Mucosa of descending colon (tissue), 3 donors: ENCODE data around the gene BAIAP2L2. TPM values are rescaled to one million over a fixed set of nuclear protein-coding genes. Genes with fewer than 3 reads are reported as not detected.
A peak's percentile ranks its signal among the peaks of the same experiment; 100 is the strongest.

Experiments
- ATAC-seq: fragments of 200-7000 bp; cut with Tn5 transposase; one replicate; pipeline ENCODE4 v1.9.1; 2020; ENCODE audit warnings: mild to moderate bottlenecking, moderate library complexity
- DNase-seq, 3 donors: peaks; one replicate each; pipeline ENCODE4 v3.0.0-alpha.2; 2020
- H3K36me3 ChIP-seq: fragments of 200-600 bp; one replicate; pipeline ENCODE4 v1.8.0; 2021; ENCODE audit warnings: low read depth, mild to moderate bottlenecking
- H3K4me1 ChIP-seq: fragments of 200-600 bp; one replicate; pipeline ENCODE4 v1.8.0; 2021; ENCODE audit warnings: low read depth, mild to moderate bottlenecking
- H3K4me3 ChIP-seq: fragments of 200-600 bp; one replicate; pipeline ENCODE4 v1.8.0; 2021; ENCODE audit warnings: mild to moderate bottlenecking
- H3K9me3 ChIP-seq: fragments of 200-600 bp; one replicate; pipeline ENCODE4 v1.8.0; 2021; ENCODE audit warnings: mild to moderate bottlenecking
- intact Hi-C, 2 donors: fragments of 100-400 bp; cut with DNase I in 1 of 2; cut with micrococcal nuclease in 1 of 2; formaldehyde crosslinking; loops; one replicate each; pipeline versions ENCODE4 v1.11.0 to v1.11.1; 2022; cut with DNase I, micrococcal nuclease
- total RNA-seq, 3 donors: library from RNA; stranded (reverse); fragmentation: NEBNext Ultra II Directional in 2 of 3; extraction: Animal tissue kit (Norgen Biotek cat#: 25700) in 2 of 3; gene quantifications; one replicate each; pipeline versions ENCODE4 v1.2.1 to v1.2.4, GENCODE V29; 2021 to 2023
- TF ChIP-seq, protein P1 (sequence below): fragments of 200-600 bp; IDR thresholded peaks from one replicate; pipeline ENCODE4 v1.8.0; 2022; ENCODE audit warnings: antibody characterized with exemption, mild to moderate bottlenecking
- donor health status: DM: no; HTN: no; CAD: no; lungs with moderate emphysema.
- donor health status: DM: no; HTN: no; CAD: no.
- donor health status: DM: no; HTN: yes; CAD: no.

The BAIAP2L2 gene
- total RNA-seq, 3 donors from 2014 or later, result 33.9 to 92.3 (median 63.7) TPM

GRCh38 chr22:38132794-38133193, 22.3 kb upstream of the BAIAP2L2 start:
- TF ChIP-seq, protein P1, sequence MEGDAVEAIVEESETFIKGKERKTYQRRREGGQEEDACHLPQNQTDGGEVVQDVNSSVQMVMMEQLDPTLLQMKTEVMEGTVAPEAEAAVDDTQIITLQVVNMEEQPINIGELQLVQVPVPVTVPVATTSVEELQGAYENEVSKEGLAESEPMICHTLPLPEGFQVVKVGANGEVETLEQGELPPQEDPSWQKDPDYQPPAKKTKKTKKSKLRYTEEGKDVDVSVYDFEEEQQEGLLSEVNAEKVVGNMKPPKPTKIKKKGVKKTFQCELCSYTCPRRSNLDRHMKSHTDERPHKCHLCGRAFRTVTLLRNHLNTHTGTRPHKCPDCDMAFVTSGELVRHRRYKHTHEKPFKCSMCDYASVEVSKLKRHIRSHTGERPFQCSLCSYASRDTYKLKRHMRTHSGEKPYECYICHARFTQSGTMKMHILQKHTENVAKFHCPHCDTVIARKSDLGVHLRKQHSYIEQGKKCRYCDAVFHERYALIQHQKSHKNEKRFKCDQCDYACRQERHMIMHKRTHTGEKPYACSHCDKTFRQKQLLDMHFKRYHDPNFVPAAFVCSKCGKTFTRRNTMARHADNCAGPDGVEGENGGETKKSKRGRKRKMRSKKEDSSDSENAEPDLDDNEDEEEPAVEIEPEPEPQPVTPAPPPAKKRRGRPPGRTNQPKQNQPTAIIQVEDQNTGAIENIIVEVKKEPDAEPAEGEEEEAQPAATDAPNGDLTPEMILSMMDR, result no peak
- intact Hi-C loops, result no loop called here
- H3K36me3 ChIP-seq, result no peaks in the 10 kb centered on the region
- DNase-seq, result peak in 1 of 3 donors; percentile 14
- no peak overlapping the region for H3K4me3 ChIP-seq
- no peaks in the 10 kb centered on the region for H3K9me3 ChIP-seq
- ATAC-seq, result no peak
- H3K4me1 ChIP-seq, result no peaks in the 10 kb centered on the region

DNA sequence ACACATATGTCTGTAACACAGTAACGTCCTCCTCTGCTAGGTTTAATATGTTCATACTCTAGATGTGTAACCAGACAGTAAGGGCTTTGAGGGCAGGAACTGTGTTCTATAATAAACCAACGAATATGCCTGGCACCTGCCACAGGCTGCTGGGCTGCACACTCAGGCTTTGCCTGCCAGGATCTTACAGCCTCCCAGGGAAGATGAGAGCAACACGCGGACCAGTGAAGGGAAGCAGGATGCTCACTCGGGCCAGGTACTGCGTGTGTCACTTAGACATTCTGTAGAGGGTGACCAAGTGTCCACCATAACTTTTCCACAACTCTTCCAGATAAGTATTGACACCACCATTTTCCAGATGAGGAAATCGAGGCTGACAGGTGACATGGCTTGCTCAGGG, 21.7 kb upstream of the BAIAP2L2 start:
- Histone ChIP-seq H3K4me3 (no peak overlapping the region), H3K9me3 (no peaks in the 10 kb centered on the region), H3K36me3 (no peaks in the 10 kb centered on the region), H3K4me1 (no peaks in the 10 kb centered on the region)
- peak in 1 of 3 donors; percentile 8 for DNase-seq
- ATAC-seq, result no peak
- TF ChIP-seq, protein P1, result no peak
- intact Hi-C loops, result no loop called here

DNA sequence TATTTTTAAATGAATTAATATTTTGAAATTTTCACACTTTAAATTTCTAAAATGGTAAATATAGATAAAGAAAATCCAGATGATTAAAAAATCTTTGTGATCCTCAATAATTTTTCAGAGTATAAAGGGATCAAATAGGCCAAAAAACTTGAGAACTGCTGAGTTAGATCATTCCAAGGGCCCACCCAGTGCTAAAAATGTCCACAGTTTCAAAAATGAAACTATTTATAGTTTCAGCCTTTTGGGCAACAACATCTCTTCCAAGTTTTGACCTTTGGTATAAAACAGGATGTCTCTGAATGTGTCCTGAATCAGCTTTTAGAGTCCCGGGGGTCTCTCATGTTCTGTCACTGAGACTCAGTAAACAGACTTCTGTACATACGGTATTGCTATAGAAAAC, 20.9 kb upstream of the BAIAP2L2 start:
- DNase-seq (no peak), ATAC-seq (no peak)
- intact Hi-C loops, result no loop called here
- H3K36me3 ChIP-seq, result no peaks in the 10 kb centered on the region
- no peaks in the 10 kb centered on the region for H3K4me1 ChIP-seq
- H3K9me3 ChIP-seq, result no peaks in the 10 kb centered on the region
- no peak overlapping the region for H3K4me3 ChIP-seq
- TF ChIP-seq, protein P1, result no peak

DNA sequence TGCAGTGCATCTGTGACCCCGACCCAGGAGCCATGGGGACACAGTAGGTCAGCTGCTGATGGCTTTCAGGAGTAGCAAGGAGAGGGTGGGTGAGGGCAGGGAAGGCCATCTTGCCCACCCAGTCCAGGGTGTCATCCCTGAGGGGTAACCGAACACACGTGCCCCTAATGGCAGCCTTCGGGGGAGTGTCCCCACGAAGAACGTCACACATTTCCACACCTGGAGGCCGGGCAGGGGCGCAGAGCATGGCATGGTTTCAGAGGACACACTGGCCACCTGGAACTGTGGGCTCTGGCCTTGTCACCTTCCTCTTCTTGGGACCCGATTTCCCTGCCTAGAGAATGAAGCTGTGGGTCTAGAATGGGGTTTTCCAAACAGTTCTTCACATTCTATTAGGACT, 19.4 kb upstream of the BAIAP2L2 start:
- DNase-seq, result no peak
- Histone ChIP-seq H3K36me3 (no peaks in the 10 kb centered on the region), H3K4me3 (no peak overlapping the region), H3K4me1 (no peaks in the 10 kb centered on the region), H3K9me3 (no peaks in the 10 kb centered on the region)
- intact Hi-C loops, result no loop called here
- no peak for ATAC-seq
- TF ChIP-seq, protein P1, result no peak

GRCh38 chr22:38129021-38129420, 18.5 kb upstream of the BAIAP2L2 start:
- DNase-seq (no peak), ATAC-seq (no peak)
- intact Hi-C loops, result no loop called here
- TF ChIP-seq, protein P1, result no peak
- Histone ChIP-seq H3K9me3 (no peaks in the 10 kb centered on the region), H3K4me3 (no peak overlapping the region), H3K4me1 (no peaks in the 10 kb centered on the region), H3K36me3 (no peaks in the 10 kb centered on the region)

- no peaks in the 10 kb centered on the region for H3K36me3 ChIP-seq
Observed at GRCh38 chr22:38127869-38128268, 17.4 kb upstream of the BAIAP2L2 start.

More at GRCh38 chr22:38127869-38128268, 17.4 kb upstream of the BAIAP2L2 start:
- DNase-seq (peak in 1 of 3 donors; percentile 8), ATAC-seq (no peak)
- no peaks in the 10 kb centered on the region for H3K4me1 ChIP-seq
- H3K4me3 ChIP-seq, result no peak overlapping the region
- TF ChIP-seq, protein P1, result no peak
- no peaks in the 10 kb centered on the region for H3K9me3 ChIP-seq
- intact Hi-C loops, result no loop called here
